Activated CD4-positive, alpha-beta T cell treated with anti-CD3 and anti-CD28 coated beads, Interleukin-2, Interleukin-4, amounts not matched to agents 100 ng/mL and 50 ng/mL, durations not matched to agents 16 hours and 8 hours (primary cell): ENCODE results near the gene CARD19.
"Not testable (repeated sequence)": the region's sequence is repeated elsewhere in the genome, so short reads cannot be mapped to it uniquely, and the experiment has no call there.

Source experiments
- DNase-seq: peaks from one replicate; pipeline ENCODE4 v3.0.0-alpha.2; 2020; ENCODE audit warnings: low spot score

Gene CARD19

GRCh38 chr9:93107151-93107824 lies 11.3 kb downstream of the CARD19 start:
- no peak for DNase-seq

- DNase-seq = no peak
These were observed 11.8 kb downstream of the CARD19 start for GRCh38 chr9:93107825-93108161.

- DNase-seq = peak; percentile 87
These were observed 12.4 kb downstream of the CARD19 start for GRCh38 chr9:93108291-93109041.

- no peak for DNase-seq
These were observed 14.4 kb downstream of the CARD19 start for GRCh38 chr9:93110311-93110855.

GRCh38 chr9:93111001-93111370 lies 15.0 kb downstream of the CARD19 start:
- no peak for DNase-seq

GRCh38 chr9:93111371-93112115 lies 15.5 kb downstream of the CARD19 start:
- DNase-seq = peak; percentile 78

GRCh38 chr9:93112116-93112863 lies 16.3 kb downstream of the CARD19 start:
- no peak for DNase-seq

- no peak for DNase-seq
These were observed 16.9 kb downstream of the CARD19 start for GRCh38 chr9:93112864-93113389.

- DNase-seq = no peak
These were observed 18.4 kb downstream of the CARD19 start for GRCh38 chr9:93114169-93114983.

GRCh38 chr9:93114984-93115335 lies 18.9 kb downstream of the CARD19 start:
- no peak for DNase-seq

GRCh38 chr9:93115486-93116071 lies 19.6 kb downstream of the CARD19 start:
- DNase-seq = no peak

- DNase-seq = no peak
These were observed 20.3 kb downstream of the CARD19 start for GRCh38 chr9:93116072-93116961.

GRCh38 chr9:93117521-93117920 lies 21.5 kb downstream of the CARD19 start:
- DNase-seq = not testable (repeated sequence)

- no peak for DNase-seq
These were observed 22.2 kb downstream of the CARD19 start for GRCh38 chr9:93117924-93118862.

- no peak for DNase-seq
These were observed 23.1 kb downstream of the CARD19 start for GRCh38 chr9:93118863-93119702.

- DNase-seq = no peak
These were observed 23.6 kb downstream of the CARD19 start for GRCh38 chr9:93119703-93119952.

- peak; percentile 40 for DNase-seq
These were observed 24.2 kb downstream of the CARD19 start for GRCh38 chr9:93119953-93120845.
